Measurements from ENCODE around the gene IWS1.
A peak's percentile ranks its signal among the peaks of the same experiment; 100 is the strongest.
"Not testable (repeated sequence)": the region's sequence is repeated elsewhere in the genome, so short reads cannot be mapped to it uniquely, and the experiment has no call there.

Gene IWS1

GRCh38 chr2:127463155-127463991, 62.9 kb downstream of the IWS1 start:
- H3K36me3 ChIP-seq (ENCODE audit: control insufficient read depth in 2 of 2, insufficient read depth in 2 of 2, low read length in 2 of 2), result no peaks in the 10 kb centered on the region
- no peak overlapping the region for H3K27ac ChIP-seq (ENCODE audit: low read depth in 2 of 2, low read length in 2 of 2)
- H3K9me3 ChIP-seq (ENCODE audit: control insufficient read depth in 2 of 2, low read length in 2 of 2), result no peaks in the 10 kb centered on the region
- H3K4me3 ChIP-seq (ENCODE audit: low read length in 2 of 2), result no peak overlapping the region
- no peak overlapping the region for H3K9ac ChIP-seq (ENCODE audit: low read depth in 1 of 2, low read length in 2 of 2)
- H3K4me1 ChIP-seq (ENCODE audit: control insufficient read depth in 2 of 2, insufficient read depth in 2 of 2, low read length in 2 of 2), result no peaks in the 10 kb centered on the region
- H3K27me3 ChIP-seq (ENCODE audit: control insufficient read depth in 2 of 2, insufficient read depth in 2 of 2, low read length in 2 of 2), result no peaks in the 10 kb centered on the region

- Histone ChIP-seq H3K4me3 (ENCODE audit: low read length in 2 of 2) (no peak overlapping the region), H3K36me3 (ENCODE audit: control insufficient read depth in 2 of 2, insufficient read depth in 2 of 2, low read length in 2 of 2) (no peaks in the 10 kb centered on the region), H3K27me3 (ENCODE audit: control insufficient read depth in 2 of 2, insufficient read depth in 2 of 2, low read length in 2 of 2) (no peaks in the 10 kb centered on the region), H3K9me3 (ENCODE audit: control insufficient read depth in 2 of 2, low read length in 2 of 2) (no peaks in the 10 kb centered on the region), H3K4me1 (ENCODE audit: control insufficient read depth in 2 of 2, insufficient read depth in 2 of 2, low read length in 2 of 2) (no peaks in the 10 kb centered on the region), H3K27ac (ENCODE audit: low read depth in 2 of 2, low read length in 2 of 2) (no peak overlapping the region), H3K9ac (ENCODE audit: low read depth in 1 of 2, low read length in 2 of 2) (no peak overlapping the region)
These were observed 63.8 kb downstream of the IWS1 start for GRCh38 chr2:127462461-127462860.

DNA sequence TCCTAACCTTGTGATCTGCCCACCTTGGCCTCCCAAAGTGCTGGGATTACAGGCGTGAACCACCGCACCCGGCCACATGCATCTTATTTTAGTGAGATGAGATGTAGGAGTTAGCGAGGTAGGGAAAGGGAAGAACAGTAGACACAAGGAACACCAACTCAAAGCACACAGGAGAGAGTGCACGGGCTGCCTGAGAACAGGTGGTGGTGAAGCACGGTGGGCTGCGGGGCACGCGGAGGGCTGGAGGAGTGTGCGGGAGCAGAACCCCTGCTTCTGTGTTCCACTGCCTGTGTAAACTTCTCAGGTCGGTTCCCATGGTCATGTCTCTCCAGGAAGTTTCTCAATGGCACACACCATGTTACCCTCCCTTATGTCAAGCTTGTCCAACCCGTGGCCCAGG, 69.3 kb downstream of the IWS1 start:
- peaks cover 14 to 19% of the 10 kb centered on the region in 2 donors for H3K4me1 ChIP-seq (ENCODE audit: control insufficient read depth in 2 of 2, insufficient read depth in 2 of 2, low read length in 2 of 2)
- no peaks in the 10 kb centered on the region for H3K27me3 ChIP-seq (ENCODE audit: control insufficient read depth in 2 of 2, insufficient read depth in 2 of 2, low read length in 2 of 2)

GRCh38 chr2:127455566-127456493, 70.5 kb downstream of the IWS1 start:
- Histone ChIP-seq H3K4me3 (ENCODE audit: low read length in 2 of 2) (peak overlapping the region in 1 of 2 donors; percentile 29), H3K4me1 (ENCODE audit: control insufficient read depth in 2 of 2, insufficient read depth in 2 of 2, low read length in 2 of 2) (peaks cover 14 to 19% of the 10 kb centered on the region in 2 donors), H3K36me3 (ENCODE audit: control insufficient read depth in 2 of 2, insufficient read depth in 2 of 2, low read length in 2 of 2) (no peaks in the 10 kb centered on the region), H3K9me3 (ENCODE audit: control insufficient read depth in 2 of 2, low read length in 2 of 2) (no peaks in the 10 kb centered on the region), H3K27ac (ENCODE audit: low read depth in 2 of 2, low read length in 2 of 2) (peak overlapping the region; percentile 78 to 84), H3K27me3 (ENCODE audit: control insufficient read depth in 2 of 2, insufficient read depth in 2 of 2, low read length in 2 of 2) (no peaks in the 10 kb centered on the region), H3K9ac (ENCODE audit: low read depth in 1 of 2, low read length in 2 of 2) (peak overlapping the region; percentile 14 to 26)

More for the DNA sequence above, 69.3 kb downstream of the IWS1 start:
- H3K4me3 ChIP-seq (ENCODE audit: low read length in 2 of 2), result no peak overlapping the region
- no peak overlapping the region for H3K9ac ChIP-seq (ENCODE audit: low read depth in 1 of 2, low read length in 2 of 2)
- no peaks in the 10 kb centered on the region for H3K36me3 ChIP-seq (ENCODE audit: control insufficient read depth in 2 of 2, insufficient read depth in 2 of 2, low read length in 2 of 2)
- H3K27ac ChIP-seq (ENCODE audit: low read depth in 2 of 2, low read length in 2 of 2), result no peak overlapping the region
- H3K9me3 ChIP-seq (ENCODE audit: control insufficient read depth in 2 of 2, low read length in 2 of 2), result no peaks in the 10 kb centered on the region

- Histone ChIP-seq H3K27ac (ENCODE audit: low read depth in 2 of 2, low read length in 2 of 2) (peak overlapping the region; percentile 78 to 84), H3K4me3 (ENCODE audit: low read length in 2 of 2) (peak overlapping the region; percentile 22 to 68), H3K9me3 (ENCODE audit: control insufficient read depth in 2 of 2, low read length in 2 of 2) (no peaks in the 10 kb centered on the region), H3K27me3 (ENCODE audit: control insufficient read depth in 2 of 2, insufficient read depth in 2 of 2, low read length in 2 of 2) (no peaks in the 10 kb centered on the region), H3K9ac (ENCODE audit: low read depth in 1 of 2, low read length in 2 of 2) (peak overlapping the region; percentile 14 to 41), H3K36me3 (ENCODE audit: control insufficient read depth in 2 of 2, insufficient read depth in 2 of 2, low read length in 2 of 2) (no peaks in the 10 kb centered on the region), H3K4me1 (ENCODE audit: control insufficient read depth in 2 of 2, insufficient read depth in 2 of 2, low read length in 2 of 2) (peaks cover 14 to 19% of the 10 kb centered on the region in 2 donors)
These were observed 71.4 kb downstream of the IWS1 start for GRCh38 chr2:127454595-127455565.

GRCh38 chr2:127453392-127454171, 72.7 kb downstream of the IWS1 start:
- Histone ChIP-seq H3K4me1 (ENCODE audit: control insufficient read depth in 2 of 2, insufficient read depth in 2 of 2, low read length in 2 of 2) (peaks cover 14 to 19% of the 10 kb centered on the region in 2 donors), H3K4me3 (ENCODE audit: low read length in 2 of 2) (no peak overlapping the region), H3K27ac (ENCODE audit: low read depth in 2 of 2, low read length in 2 of 2) (peak overlapping the region in 1 of 2 donors; percentile 78), H3K9ac (ENCODE audit: low read depth in 1 of 2, low read length in 2 of 2) (no peak overlapping the region), H3K9me3 (ENCODE audit: control insufficient read depth in 2 of 2, low read length in 2 of 2) (no peaks in the 10 kb centered on the region), H3K36me3 (ENCODE audit: control insufficient read depth in 2 of 2, insufficient read depth in 2 of 2, low read length in 2 of 2) (no peaks in the 10 kb centered on the region), H3K27me3 (ENCODE audit: control insufficient read depth in 2 of 2, insufficient read depth in 2 of 2, low read length in 2 of 2) (no peaks in the 10 kb centered on the region)

DNA sequence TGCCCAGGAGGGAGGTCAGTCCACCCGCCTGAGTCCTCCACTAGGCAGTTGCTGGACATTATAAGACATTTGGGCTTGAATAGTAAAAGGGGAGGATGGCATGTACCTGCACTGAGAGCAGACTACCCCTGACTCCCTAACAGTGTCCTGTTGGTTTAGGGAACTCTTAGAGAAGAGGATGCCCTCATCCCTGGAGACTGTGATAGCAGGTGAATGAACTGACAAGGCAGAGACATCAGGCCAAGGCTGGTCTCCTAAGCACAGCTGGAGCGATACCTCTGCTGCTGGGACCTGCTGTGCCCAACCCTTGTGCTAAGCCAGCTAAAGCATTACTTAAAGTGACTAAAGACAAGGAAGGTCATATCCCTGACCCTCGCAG, 73.3 kb downstream of the IWS1 start:
- Histone ChIP-seq H3K4me1 (ENCODE audit: control insufficient read depth in 2 of 2, insufficient read depth in 2 of 2, low read length in 2 of 2) (peaks cover 14 to 19% of the 10 kb centered on the region in 2 donors), H3K27ac (ENCODE audit: low read depth in 2 of 2, low read length in 2 of 2) (no peak overlapping the region), H3K9ac (ENCODE audit: low read depth in 1 of 2, low read length in 2 of 2) (no peak overlapping the region), H3K36me3 (ENCODE audit: control insufficient read depth in 2 of 2, insufficient read depth in 2 of 2, low read length in 2 of 2) (no peaks in the 10 kb centered on the region), H3K27me3 (ENCODE audit: control insufficient read depth in 2 of 2, insufficient read depth in 2 of 2, low read length in 2 of 2) (no peaks in the 10 kb centered on the region), H3K9me3 (ENCODE audit: control insufficient read depth in 2 of 2, low read length in 2 of 2) (no peaks in the 10 kb centered on the region), H3K4me3 (ENCODE audit: low read length in 2 of 2) (no peak overlapping the region)

- not testable (repeated sequence) for H3K27ac ChIP-seq (ENCODE audit: low read depth in 2 of 2, low read length in 2 of 2); H3K9me3 ChIP-seq (ENCODE audit: control insufficient read depth in 2 of 2, low read length in 2 of 2); H3K27me3 ChIP-seq (ENCODE audit: control insufficient read depth in 2 of 2, insufficient read depth in 2 of 2, low read length in 2 of 2); H3K4me3 ChIP-seq (ENCODE audit: low read length in 2 of 2); H3K36me3 ChIP-seq (ENCODE audit: control insufficient read depth in 2 of 2, insufficient read depth in 2 of 2, low read length in 2 of 2); H3K9ac ChIP-seq (ENCODE audit: low read depth in 1 of 2, low read length in 2 of 2)
- H3K4me1 ChIP-seq (ENCODE audit: control insufficient read depth in 2 of 2, insufficient read depth in 2 of 2, low read length in 2 of 2), result peaks cover 14 to 19% of the 10 kb centered on the region in 2 donors
These were observed 73.9 kb downstream of the IWS1 start for GRCh38 chr2:127452423-127452822.

- peak overlapping the region in 1 of 2 donors; percentile 8 for H3K9ac ChIP-seq (ENCODE audit: low read depth in 1 of 2, low read length in 2 of 2)
- H3K4me1 ChIP-seq (ENCODE audit: control insufficient read depth in 2 of 2, insufficient read depth in 2 of 2, low read length in 2 of 2), result peaks cover 14 to 19% of the 10 kb centered on the region in 2 donors
- no peaks in the 10 kb centered on the region for H3K9me3 ChIP-seq (ENCODE audit: control insufficient read depth in 2 of 2, low read length in 2 of 2)
- H3K36me3 ChIP-seq (ENCODE audit: control insufficient read depth in 2 of 2, insufficient read depth in 2 of 2, low read length in 2 of 2), result no peaks in the 10 kb centered on the region
- no peak overlapping the region for H3K27ac ChIP-seq (ENCODE audit: low read depth in 2 of 2, low read length in 2 of 2)
- no peaks in the 10 kb centered on the region for H3K27me3 ChIP-seq (ENCODE audit: control insufficient read depth in 2 of 2, insufficient read depth in 2 of 2, low read length in 2 of 2)
- H3K4me3 ChIP-seq (ENCODE audit: low read length in 2 of 2), result no peak overlapping the region
These were observed 74.3 kb downstream of the IWS1 start for GRCh38 chr2:127451981-127452380.

Measured in mucosa of rectum (tissue), 2 donors.